Measurements from ENCODE around the gene PXMP4.

The PXMP4 gene

GRCh38 chr20:33663161-33664084 lies 56.7 kb downstream of the PXMP4 start:
- H3K4me3 ChIP-seq (ENCODE audit: low read length), result peak overlapping the region; percentile 63
- peak; percentile 48 for DNase-seq (ENCODE audit: low read depth, low spot score)

GRCh38 chr20:33662172-33662571 lies 57.9 kb downstream of the PXMP4 start, which contains the start of gene C20orf144:
Gene C20orf144 (plus strand): TSS chr20:33662327. CDS start chr20:33662346, 19 bp downstream.
- DNase-seq (ENCODE audit: low read depth, low spot score), result no peak
- peak within 1 kb of the TSS; percentile 63 for H3K4me3 ChIP-seq (ENCODE audit: low read length)

GRCh38 chr20:33660685-33661058 lies 59.4 kb downstream of the PXMP4 start:
- no peak for DNase-seq (ENCODE audit: low read depth, low spot score)
- H3K4me3 ChIP-seq (ENCODE audit: low read length), result no peak overlapping the region

DNA sequence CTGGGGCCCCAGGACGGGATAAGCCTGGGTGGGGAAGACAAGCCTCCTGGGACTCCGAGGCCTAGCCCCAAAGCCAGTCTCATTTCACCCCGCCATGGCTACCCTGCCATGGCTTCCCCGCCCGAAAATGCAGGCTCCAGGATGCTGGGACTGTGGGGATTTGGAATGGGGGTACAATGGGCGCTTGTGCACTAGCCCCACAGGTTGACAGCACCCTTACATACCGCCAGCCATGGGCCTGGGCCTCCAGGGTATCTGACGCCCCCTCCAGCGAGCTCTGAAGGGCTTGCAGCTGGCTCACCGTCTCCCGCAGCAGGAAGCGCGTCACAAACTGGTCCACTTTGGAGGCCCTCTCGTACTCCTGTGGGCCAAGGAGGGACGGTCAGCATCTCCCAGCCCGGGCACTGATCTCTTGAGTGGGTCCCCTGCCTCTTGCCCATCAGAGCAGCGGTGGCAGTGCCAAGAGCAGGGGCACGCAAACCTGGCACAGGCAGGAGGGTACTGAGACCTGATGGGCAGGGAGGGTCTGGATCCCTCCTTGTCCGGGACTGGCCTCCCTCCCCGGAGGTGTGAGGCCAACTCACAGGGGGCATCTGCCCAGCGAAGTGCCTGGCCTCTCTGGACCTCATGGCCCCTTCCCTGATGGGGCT lies 60.0 kb downstream of the PXMP4 start:
- no peak overlapping the region for H3K4me3 ChIP-seq (ENCODE audit: low read length)
- no peak for DNase-seq (ENCODE audit: low read depth, low spot score)

DNA sequence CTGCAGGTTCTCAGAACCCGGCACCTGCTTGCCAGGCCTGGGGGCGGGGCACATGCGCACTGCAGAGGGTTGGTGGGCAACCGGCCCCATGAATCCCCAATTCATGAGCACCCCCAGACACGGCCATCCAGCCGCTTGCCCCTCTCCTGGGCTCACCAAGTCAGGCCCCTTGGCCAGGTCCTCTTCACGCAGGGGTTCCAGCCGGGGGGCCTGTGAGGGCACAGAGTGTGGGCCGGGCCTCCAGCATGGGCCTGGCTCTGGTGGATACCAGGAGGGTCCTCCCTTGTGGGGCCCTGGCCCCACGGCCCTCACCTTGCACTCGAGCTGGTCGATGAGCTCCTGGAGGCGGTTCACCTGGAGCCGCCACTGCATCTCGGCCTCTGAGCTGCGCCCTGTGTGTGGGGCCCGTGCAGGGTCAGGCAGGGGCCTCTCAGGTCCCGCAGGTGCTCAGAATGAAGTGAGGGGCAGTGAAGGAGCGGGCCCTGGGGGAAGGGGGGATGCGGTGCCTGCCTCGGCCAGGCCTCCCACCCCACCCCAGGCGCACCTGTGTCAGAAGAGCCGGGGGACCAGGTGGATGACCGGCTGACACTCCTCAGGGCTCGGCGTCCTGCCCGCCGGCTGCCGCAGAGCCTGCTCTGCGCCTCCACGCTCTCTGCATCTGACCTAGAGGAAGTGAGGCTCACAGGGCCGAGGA lies 60.6 kb downstream of the PXMP4 start:
- no peak for DNase-seq (ENCODE audit: low read depth, low spot score)
- H3K4me3 ChIP-seq (ENCODE audit: low read length), result no peak overlapping the region

DNA sequence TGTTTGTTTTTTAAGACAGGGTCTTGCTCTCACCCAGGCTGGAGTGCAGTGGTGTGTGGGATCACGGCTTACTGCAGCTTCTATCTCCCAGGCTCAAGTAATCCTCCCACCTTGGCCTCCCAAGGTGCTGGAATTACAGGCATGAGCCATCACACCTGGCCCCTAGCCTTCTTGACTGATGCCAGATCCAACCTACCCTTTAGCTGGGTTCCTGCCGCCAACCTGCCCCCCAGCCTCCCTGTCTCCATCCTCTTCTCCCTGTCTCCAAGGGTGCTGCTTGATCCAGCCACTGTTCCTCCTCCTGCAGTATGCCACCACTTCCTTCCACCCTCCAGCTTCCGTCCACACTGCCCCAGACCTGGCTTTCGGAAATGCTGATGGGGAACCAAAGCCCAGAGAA lies 61.2 kb downstream of the PXMP4 start:
- no peak overlapping the region for H3K4me3 ChIP-seq (ENCODE audit: low read length)
- no peak for DNase-seq (ENCODE audit: low read depth, low spot score)

GRCh38 chr20:33658510-33658909 lies 61.6 kb downstream of the PXMP4 start:
- H3K4me3 ChIP-seq (ENCODE audit: low read length), result no peak overlapping the region
- DNase-seq (ENCODE audit: low read depth, low spot score), result no peak

- no peak overlapping the region for H3K4me3 ChIP-seq (ENCODE audit: low read length)
- no peak for DNase-seq (ENCODE audit: low read depth, low spot score)
These were observed 62.4 kb downstream of the PXMP4 start for GRCh38 chr20:33657704-33658095.

DNA sequence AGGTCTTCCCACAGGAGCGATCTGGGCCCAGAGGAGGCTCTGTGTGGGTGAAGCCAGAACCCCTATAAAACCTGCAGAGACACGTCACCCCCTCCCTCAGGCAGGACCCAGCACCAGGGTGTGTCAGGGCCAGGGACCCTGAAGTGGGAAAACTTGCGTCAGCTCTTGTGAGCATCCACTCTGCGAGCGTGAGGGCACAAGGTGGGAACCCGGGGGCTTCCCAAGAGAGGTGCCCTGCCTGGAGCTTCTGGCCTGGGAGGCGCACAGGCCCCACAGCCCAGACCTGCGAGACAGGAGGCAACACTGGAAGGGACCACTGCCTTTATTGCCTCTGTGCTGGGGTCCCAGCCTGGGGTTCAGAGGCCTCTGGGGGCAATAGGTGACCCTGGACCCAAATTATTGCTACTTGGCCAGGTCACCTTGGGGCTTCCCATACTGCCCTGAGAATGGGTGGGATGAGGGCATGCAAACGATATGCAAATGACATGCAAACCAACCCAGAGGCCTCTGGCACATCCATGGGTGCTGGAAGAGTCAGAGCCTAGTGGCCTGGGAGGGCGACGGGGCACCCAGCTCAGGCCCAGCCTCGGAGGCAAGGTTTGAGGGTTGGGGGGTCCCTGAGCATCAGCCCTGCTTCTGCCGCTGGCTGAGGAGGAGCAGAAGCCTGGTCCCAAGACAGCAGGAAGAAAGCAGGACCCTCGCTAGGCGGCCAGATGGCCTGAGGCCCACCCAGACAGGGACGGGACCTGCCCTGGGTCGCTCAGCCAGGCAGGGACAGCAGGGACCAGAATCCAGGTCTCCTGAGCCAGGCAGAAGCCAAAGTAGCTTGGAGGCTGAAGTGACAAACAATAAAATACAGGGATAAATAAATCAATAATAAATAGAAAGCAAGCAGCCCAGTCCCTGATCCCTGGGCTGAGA lies 63.1 kb downstream of the PXMP4 start:
- no peak for DNase-seq (ENCODE audit: low read depth, low spot score)
- no peak overlapping the region for H3K4me3 ChIP-seq (ENCODE audit: low read length)

DNA sequence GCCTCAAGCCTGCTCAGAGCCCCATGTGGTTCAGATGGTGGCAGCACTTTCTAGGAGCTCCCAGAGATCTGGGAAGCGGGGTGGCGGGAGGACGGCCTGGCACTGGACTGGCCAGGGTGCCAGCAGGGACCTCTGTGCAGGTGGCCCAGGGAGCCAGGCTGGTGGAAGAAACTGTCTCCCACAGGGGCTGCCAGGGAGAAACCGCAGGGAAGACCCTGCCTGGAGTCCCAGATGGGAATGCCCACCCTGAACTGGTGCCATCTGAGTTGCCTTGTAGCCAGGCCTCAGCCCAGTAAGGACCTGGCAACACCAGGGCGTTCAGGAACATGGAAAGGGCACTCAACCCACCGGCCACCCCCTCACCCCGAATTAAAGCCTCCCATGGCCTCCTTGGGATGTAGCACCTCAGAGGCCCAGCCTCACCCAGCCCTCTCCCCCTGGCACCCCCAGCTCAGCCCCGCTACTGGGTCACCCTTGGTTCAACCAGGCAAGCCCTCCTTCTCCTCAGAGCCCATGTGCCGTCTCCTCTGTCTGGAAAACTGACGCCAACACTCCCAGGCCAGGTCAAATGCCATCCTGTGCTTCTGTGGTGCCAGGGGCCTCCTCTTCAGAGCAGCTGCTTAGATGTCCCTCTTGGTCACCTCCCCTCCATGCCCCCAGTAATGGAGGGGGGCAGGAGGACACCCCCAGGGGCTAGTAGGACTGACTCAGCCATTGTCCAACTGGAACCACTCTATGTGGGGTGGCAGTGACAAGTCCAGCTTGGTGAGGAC lies 63.9 kb downstream of the PXMP4 start:
- DNase-seq (ENCODE audit: low read depth, low spot score), result no peak
- no peak overlapping the region for H3K4me3 ChIP-seq (ENCODE audit: low read length)

- no peak for DNase-seq (ENCODE audit: low read depth, low spot score)
- H3K4me3 ChIP-seq (ENCODE audit: low read length), result no peak overlapping the region
These were observed 64.9 kb downstream of the PXMP4 start for GRCh38 chr20:33655164-33655563.

GRCh38 chr20:33654680-33655161 lies 65.4 kb downstream of the PXMP4 start:
- H3K4me3 ChIP-seq (ENCODE audit: low read length), result no peak overlapping the region
- no peak for DNase-seq (ENCODE audit: low read depth, low spot score)

DNA sequence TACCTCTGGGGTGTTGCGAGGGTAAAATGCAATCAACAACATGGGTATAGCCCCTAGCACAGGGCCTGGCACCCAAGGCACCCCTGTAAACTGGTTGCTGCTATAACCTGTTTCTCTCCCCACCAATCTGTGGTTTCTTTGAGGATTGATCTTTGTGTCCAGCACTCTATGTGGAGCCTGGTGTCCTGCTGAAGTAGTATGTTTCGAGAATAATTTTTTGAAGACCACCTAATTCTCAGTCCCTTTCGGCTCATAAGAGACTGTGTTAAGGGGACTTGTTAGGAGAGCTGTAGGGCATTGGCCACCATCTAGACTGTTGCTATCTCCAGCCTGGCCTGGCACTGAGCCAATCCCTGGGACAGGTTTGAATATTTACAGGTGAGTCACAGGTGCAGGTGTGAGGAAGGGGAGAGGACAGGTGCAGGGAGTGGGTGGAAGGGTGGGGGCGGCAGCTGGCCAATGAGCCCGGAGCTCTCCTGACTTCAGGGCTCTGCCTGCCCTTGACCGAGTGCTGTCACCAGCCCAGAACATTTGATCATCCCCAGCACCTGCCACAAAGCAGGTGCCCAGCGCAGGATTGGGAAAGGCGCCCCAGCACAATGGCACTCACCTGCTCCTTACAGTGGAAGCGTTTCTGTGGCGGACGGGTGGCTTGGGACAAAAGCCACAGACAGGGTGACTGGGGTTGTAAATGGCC lies 66.1 kb downstream of the PXMP4 start:
- H3K4me3 ChIP-seq (ENCODE audit: low read length), result no peak overlapping the region
- no peak for DNase-seq (ENCODE audit: low read depth, low spot score)

DNA sequence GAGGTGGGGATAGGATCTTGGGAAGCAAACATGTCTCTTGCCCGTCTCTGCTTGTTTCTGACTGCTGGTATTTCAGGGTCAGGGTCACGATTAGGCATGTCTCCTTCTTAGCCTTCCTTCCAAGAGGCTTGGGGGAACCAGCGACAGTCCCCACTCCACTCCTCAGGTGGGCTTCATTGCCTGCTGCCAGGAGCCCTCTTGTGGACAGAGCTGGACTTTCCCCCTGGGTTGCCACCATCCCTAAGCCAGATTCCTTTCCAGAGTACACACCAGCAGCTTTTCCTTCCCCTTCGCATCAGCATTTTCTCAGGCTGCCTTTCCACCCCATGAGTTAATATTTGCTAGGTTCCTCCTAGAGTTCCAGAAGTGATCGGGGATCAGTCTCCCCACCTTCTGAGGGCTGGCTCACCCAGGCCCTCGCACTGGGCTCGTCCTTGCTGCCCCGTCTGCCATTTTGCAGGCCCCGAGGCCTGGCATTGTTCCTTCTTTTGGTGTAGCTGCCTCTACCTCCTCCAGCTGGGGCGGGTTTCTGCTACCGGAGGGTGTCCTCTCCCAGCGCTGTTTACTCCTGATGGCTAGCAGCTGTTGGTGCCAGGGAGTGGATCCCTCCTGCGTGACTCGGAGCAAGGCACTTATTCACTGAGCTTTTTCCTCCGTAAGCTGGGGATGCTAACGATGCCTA lies 66.8 kb downstream of the PXMP4 start:
- no peak overlapping the region for H3K4me3 ChIP-seq (ENCODE audit: low read length)
- peak; percentile 39 for DNase-seq (ENCODE audit: low read depth, low spot score)

Data from Jurkat, Clone E6-1 (cell line).